ENCODE results near the gene PRDM15. TPM values are rescaled to one million over a fixed set of nuclear protein-coding genes. Genes with fewer than 3 reads are reported as not detected.

The PRDM15 gene
- total RNA-seq, 1 donor from 2014 or later = 8.0 TPM

- no peak for DNase-seq (ENCODE audit: low spot score)
Measured at GRCh38 chr21:41865002-41865777, 14.0 kb downstream of the PRDM15 start.

- DNase-seq (ENCODE audit: low spot score) = no peak
Measured at GRCh38 chr21:41864311-41865001, 14.7 kb downstream of the PRDM15 start.

DNA sequence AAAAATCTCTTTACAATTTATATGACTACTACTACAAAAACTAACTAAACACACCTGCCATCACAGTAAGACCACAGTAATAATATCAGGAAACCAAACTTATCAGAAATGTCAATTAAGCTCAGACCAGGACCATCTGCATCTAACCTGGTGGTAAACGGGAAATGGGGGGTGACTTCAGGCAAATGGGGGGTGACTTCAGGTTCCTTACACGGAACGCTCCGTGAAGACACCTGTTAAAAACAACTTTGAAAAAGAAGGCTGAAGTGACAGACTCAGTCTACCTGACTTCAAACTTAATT lies 15.8 kb downstream of the PRDM15 start:
- DNase-seq (ENCODE audit: low spot score) = no peak

DNA sequence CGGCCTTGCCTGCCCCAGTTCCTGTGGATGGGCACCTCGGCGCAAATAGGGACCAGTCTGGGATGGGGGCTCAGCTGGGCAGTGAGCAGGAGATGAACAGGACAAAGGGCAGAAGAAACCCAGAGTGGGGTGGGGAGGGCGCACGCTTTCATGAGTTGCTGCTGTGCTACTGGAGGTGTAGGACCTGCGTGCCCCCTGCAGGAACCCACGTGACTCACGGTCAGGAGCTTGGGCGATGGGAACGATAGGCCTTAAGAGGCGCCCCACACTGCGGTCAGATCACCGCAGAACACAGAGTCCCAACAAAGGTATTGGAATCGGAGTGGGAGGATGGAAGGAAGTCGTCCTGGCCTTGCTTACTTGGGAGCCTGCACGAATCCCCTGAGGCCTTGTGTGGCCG lies 17.2 kb downstream of the PRDM15 start:
- DNase-seq (ENCODE audit: low spot score) = no peak

DNA sequence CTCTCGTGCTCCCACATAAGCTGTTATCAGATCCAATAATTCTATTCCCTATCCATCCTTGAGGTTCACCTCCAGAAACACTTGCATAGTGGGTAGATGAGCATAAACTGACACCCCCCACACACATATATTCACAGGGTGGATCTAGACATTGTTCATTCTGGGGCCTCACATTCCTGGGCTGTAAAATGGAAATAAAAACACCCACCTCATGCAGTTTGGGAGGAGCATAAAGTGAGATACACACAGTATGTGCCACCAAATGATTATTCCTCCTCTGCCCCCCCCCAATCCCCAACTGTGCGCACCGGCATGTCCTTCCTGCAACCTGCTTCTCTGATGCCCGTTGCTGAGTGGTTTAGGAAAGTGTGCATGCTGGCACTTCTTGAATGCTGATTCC lies 17.9 kb downstream of the PRDM15 start:
- DNase-seq (ENCODE audit: low spot score) = no peak

DNA sequence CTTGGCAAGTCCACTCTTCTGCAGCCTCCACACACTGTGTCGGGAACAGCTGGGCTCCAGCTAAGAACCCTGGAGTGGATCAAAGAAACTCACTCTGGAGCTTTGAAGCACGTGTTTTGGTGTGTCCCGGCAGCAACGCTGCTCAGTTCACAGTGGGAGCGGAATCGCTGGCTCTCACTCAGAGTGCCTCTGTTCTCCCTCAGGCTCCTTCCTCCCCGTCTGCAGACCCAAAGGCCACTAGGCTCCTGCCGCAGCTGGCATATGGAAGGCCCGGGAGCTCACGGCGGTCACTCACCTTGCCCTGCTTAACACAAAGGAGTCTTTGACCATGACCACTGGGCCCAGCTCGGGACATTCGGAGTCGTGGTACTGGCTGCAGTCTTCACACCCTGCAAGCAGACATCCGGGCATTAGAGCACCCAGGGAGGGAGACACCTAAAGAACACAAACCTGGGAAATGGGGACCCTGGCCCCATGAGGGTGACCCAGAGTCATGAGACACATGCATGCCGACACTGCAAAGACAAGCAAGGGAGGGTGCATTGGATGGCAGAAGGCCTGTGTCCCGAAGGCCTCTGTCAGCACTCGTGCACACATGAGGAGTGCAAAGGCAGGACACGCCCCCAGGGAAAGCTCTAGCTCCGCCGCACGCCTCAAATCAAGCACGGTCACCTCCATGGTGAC lies 19.7 kb downstream of the PRDM15 start:
- DNase-seq (ENCODE audit: low spot score) = no peak

GRCh38 chr21:41858466-41859296 lies 20.5 kb downstream of the PRDM15 start:
- DNase-seq (ENCODE audit: low spot score) = no peak

GRCh38 chr21:41857771-41858300 lies 21.3 kb downstream of the PRDM15 start:
- no peak for DNase-seq (ENCODE audit: low spot score)

DNA sequence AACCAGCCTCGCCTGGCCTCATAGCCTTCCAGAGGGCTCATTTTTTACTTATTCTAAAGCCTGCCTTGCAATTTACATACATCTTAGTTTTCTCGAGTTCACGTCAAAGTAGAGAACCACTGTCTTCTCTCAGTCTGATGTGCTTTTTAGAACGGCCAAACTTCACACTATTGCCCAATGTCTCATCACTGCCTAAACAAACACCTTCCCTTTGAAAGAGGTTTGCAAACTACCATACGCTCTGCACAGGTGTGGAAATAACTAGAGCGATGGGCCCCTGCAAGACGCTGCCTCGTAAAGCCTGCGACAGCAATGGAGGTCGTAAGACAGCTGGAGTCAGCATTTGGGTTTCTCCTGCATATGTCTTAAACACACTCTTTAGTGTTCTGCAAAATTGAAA lies 22.6 kb downstream of the PRDM15 start:
- no peak for DNase-seq (ENCODE audit: low spot score)

DNA sequence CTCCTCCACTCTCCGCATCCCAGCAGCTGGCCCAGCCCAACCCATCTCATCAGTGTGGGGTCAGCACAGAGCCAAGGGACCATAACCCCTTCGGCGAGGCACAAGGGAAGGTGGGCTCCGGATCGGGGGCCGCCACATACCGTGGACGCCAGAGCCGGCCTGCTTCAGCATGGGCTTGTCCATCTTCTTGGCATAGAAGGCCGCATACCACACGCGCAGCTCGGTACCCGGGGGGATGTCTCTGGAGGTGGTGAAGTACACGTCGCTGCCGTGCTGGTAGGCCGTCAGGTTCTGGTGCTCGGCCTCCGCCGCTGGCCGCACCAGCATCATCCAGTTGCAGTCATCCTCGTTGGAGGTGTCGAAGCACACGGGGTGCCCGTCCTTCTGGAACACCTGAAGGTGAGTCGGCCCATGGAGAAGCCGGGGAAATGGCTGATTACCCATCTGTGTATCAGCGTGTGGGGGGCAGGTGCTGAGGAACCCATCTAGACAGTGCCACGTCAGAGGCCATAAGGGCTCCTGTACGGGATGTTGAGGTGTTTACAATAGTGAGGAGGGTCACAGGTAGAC lies 24.6 kb downstream of the PRDM15 start:
- no peak for DNase-seq (ENCODE audit: low spot score)

- DNase-seq (ENCODE audit: low spot score) = no peak
Measured at GRCh38 chr21:41852929-41853320, 26.2 kb downstream of the PRDM15 start.

DNA sequence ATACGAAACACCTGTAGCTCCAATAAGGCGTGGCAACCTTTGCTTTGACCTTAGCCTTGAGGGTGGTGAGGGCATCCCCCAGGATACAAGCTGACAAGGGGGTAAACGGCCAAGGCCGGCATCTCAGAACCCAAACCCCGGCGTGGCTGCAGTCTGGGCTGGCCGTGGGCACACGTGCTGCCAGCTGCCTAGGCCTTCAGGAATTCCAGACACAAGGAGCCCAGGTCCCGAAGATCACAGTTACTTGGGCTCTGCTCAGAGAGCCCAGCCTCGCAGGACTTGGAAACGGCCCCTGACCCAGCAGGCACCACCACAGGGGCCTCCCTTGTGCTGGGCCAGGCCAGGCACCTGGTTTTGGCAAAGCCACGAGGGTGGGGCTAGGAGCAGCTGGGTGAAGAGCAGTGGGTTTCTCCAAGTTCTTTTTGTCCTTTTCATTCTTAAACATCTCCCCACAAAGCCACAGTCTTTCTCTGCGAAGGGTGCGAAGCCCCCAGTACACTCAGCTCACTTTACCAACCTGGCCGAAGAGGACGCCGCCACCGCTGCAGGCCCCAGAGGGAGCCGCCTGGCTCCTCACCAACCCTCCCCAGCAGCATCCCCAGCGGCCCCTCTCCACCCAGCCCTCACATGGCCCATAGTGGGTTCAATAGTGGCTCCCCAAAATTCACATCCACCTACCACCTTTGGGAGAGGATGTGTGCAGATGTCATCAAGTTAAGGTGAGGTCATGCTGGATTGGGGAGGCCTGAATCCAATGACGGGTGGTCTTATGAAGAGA lies 26.8 kb downstream of the PRDM15 start:
- no peak for DNase-seq (ENCODE audit: low spot score)

GRCh38 chr21:41851090-41851790 lies 27.9 kb downstream of the PRDM15 start:
- no peak for DNase-seq (ENCODE audit: low spot score)

- DNase-seq (ENCODE audit: low spot score) = no peak
Measured at GRCh38 chr21:41850085-41850484, 29.1 kb downstream of the PRDM15 start.

GRCh38 chr21:41848958-41849580 lies 30.1 kb downstream of the PRDM15 start:
- DNase-seq (ENCODE audit: low spot score) = no peak

DNA sequence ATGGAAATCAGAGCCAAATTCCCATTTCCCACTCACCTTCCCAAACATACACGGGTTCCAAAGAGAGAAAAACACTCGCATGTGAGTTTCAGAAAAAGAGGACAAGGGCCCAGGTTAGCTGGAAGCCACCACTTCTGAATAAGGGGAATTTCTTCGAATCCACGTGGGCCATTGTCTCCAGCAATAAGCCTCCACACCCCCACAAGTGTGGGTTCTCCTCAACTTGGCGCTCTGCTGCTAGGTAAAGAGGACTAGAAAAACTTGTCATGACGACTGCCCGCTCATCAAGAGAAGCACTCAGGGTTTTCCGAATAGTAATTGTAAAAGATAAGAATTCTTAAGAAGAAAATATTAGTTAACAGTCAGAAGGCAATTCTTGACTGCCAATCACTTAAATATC lies 30.6 kb downstream of the PRDM15 start:
- DNase-seq (ENCODE audit: low spot score) = no peak

DNA sequence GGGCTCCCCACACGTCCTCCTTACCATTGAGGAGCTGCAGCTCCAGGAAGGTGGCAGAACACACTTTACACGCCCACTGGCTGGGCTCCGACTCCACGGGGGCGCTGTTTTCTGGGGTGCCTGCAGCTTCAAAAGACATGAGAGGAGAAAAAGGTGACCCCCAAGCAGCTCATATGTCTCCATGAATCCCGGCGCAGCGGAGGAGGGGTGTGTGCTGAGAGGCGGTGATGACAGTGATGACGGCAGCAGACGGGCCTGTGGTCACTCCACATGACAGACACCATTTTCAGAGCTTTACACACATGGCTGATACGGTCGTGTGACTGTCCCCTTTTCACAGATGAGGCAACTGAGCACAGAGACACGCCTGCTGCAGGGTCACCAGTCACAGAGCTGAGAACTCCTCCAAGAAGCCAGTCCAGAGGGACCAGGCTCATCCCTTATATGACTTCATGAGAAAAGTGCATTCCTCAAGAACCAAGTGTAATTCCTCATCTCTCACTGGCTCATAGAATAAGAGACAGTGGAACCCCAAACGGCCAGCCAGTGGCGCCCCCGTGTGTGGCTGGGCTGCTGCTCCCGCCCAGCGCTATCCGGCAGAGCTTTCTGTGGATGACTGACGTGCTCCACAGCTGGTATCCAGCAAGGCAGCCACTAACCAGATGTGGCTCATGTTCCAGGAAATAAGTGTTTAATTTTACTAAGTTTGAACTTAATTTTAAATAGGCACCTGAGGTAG lies 31.9 kb downstream of the PRDM15 start:
- no peak for DNase-seq (ENCODE audit: low spot score)

GRCh38 chr21:41846536-41846935 lies 32.6 kb downstream of the PRDM15 start:
- no peak for DNase-seq (ENCODE audit: low spot score)

GRCh38 chr21:41846033-41846317 lies 33.2 kb downstream of the PRDM15 start:
- no peak for DNase-seq (ENCODE audit: low spot score)
